Stimulated activated memory B cell treated with anti-CD40 and anti-IgM and Interleukin-4, amounts not matched to agents 10 μg/mL and 1 μg/mL and 100 μg/mL, for 72 hours (primary cell): ENCODE measurements around the gene SLC38A8.

ENCODE experiments used
- ATAC-seq: fragments of 150-1000 bp; cut with Tn5 transposase; 2 replicates; pipeline ENCODE4 v1.10.0; 2021
- H3K27ac Mint-ChIP-seq: one replicate; pipeline ENCODE4 v1.8.0; 2022; ENCODE audit warnings: mild to moderate bottlenecking, mixed read lengths
- H3K27me3 Mint-ChIP-seq: one replicate; pipeline ENCODE4 v1.8.0; 2022; ENCODE audit warnings: mixed read lengths
- H3K36me3 Mint-ChIP-seq: one replicate; pipeline ENCODE4 v1.8.0; 2022; ENCODE audit warnings: mixed read lengths
- H3K4me1 Mint-ChIP-seq: one replicate; pipeline ENCODE4 v1.8.0; 2022; ENCODE audit warnings: mixed read lengths
- H3K4me3 Mint-ChIP-seq: one replicate; pipeline ENCODE4 v1.8.0; 2022; ENCODE audit warnings: mild to moderate bottlenecking, moderate library complexity, mixed read lengths
- H3K9me3 Mint-ChIP-seq: one replicate; pipeline ENCODE4 v1.8.0; 2022; ENCODE audit warnings: mixed read lengths

The SLC38A8 gene

GRCh38 chr16:84033251-84034195, 9.1 kb downstream of the SLC38A8 start:
- ATAC-seq = no peak
- no peaks in the 10 kb centered on the region for H3K36me3 Mint-ChIP-seq
- peaks cover 22% of the 10 kb centered on the region for H3K4me1 Mint-ChIP-seq
- peaks cover 5% of the 10 kb centered on the region for H3K9me3 Mint-ChIP-seq
- H3K4me3 Mint-ChIP-seq = no peak overlapping the region
- H3K27ac Mint-ChIP-seq = no peak overlapping the region
- peaks cover 43% of the 10 kb centered on the region for H3K27me3 Mint-ChIP-seq

- peaks cover 52% of the 10 kb centered on the region for H3K27me3 Mint-ChIP-seq
- no peaks in the 10 kb centered on the region for H3K36me3 Mint-ChIP-seq
- H3K4me1 Mint-ChIP-seq = peaks cover 22% of the 10 kb centered on the region
- H3K27ac Mint-ChIP-seq = no peak overlapping the region
- peaks cover 5% of the 10 kb centered on the region for H3K9me3 Mint-ChIP-seq
- H3K4me3 Mint-ChIP-seq = no peak overlapping the region
- peak; percentile 34 for ATAC-seq
These were observed 10.0 kb downstream of the SLC38A8 start for GRCh38 chr16:84032458-84033178.

- H3K9me3 Mint-ChIP-seq = peaks cover 5% of the 10 kb centered on the region
- ATAC-seq = no peak
- no peak overlapping the region for H3K27ac Mint-ChIP-seq
- H3K36me3 Mint-ChIP-seq = no peaks in the 10 kb centered on the region
- peaks cover 22% of the 10 kb centered on the region for H3K4me1 Mint-ChIP-seq
- H3K27me3 Mint-ChIP-seq = peaks cover 60% of the 10 kb centered on the region
- H3K4me3 Mint-ChIP-seq = no peak overlapping the region
These were observed 11.0 kb downstream of the SLC38A8 start for GRCh38 chr16:84031556-84031955.

- Mint-ChIP-seq H3K27ac (peak overlapping the region; percentile 33), H3K9me3 (peaks cover 2% of the 10 kb centered on the region), H3K36me3 (no peaks in the 10 kb centered on the region), H3K27me3 (peaks cover 77% of the 10 kb centered on the region), H3K4me1 (peaks cover 22% of the 10 kb centered on the region), H3K4me3 (no peak overlapping the region)
- peak; percentile 59 for ATAC-seq
These were observed 13.1 kb downstream of the SLC38A8 start for GRCh38 chr16:84029297-84030047.

GRCh38 chr16:84027625-84028024, 15.0 kb downstream of the SLC38A8 start:
- no peak for ATAC-seq
- Mint-ChIP-seq H3K27me3 (peaks cover 78% of the 10 kb centered on the region), H3K4me1 (peaks cover 22% of the 10 kb centered on the region), H3K4me3 (no peak overlapping the region), H3K27ac (no peak overlapping the region), H3K36me3 (no peaks in the 10 kb centered on the region), H3K9me3 (peaks cover 2% of the 10 kb centered on the region)

GRCh38 chr16:84026606-84027005, 16.0 kb downstream of the SLC38A8 start:
- peaks cover 4% of the 10 kb centered on the region for H3K9me3 Mint-ChIP-seq
- ATAC-seq = no peak
- H3K36me3 Mint-ChIP-seq = peaks cover 2% of the 10 kb centered on the region
- H3K4me3 Mint-ChIP-seq = no peak overlapping the region
- H3K27ac Mint-ChIP-seq = no peak overlapping the region
- H3K27me3 Mint-ChIP-seq = peaks cover 72% of the 10 kb centered on the region
- peaks cover 22% of the 10 kb centered on the region for H3K4me1 Mint-ChIP-seq

GRCh38 chr16:84024854-84025253, 17.7 kb downstream of the SLC38A8 start:
- no peak overlapping the region for H3K27ac Mint-ChIP-seq
- H3K36me3 Mint-ChIP-seq = peaks cover 6% of the 10 kb centered on the region
- peaks cover 7% of the 10 kb centered on the region for H3K9me3 Mint-ChIP-seq
- no peak overlapping the region for H3K4me3 Mint-ChIP-seq
- peaks cover 69% of the 10 kb centered on the region for H3K27me3 Mint-ChIP-seq
- no peak for ATAC-seq
- H3K4me1 Mint-ChIP-seq = peaks cover 14% of the 10 kb centered on the region

GRCh38 chr16:84022644-84023043, 20.0 kb downstream of the SLC38A8 start:
- ATAC-seq = no peak
- no peaks in the 10 kb centered on the region for H3K4me1 Mint-ChIP-seq
- H3K27me3 Mint-ChIP-seq = peaks cover 70% of the 10 kb centered on the region
- no peak overlapping the region for H3K4me3 Mint-ChIP-seq
- H3K36me3 Mint-ChIP-seq = peaks cover 6% of the 10 kb centered on the region
- H3K9me3 Mint-ChIP-seq = peaks cover 13% of the 10 kb centered on the region
- no peak overlapping the region for H3K27ac Mint-ChIP-seq

GRCh38 chr16:84021488-84021887, 21.1 kb downstream of the SLC38A8 start:
- Mint-ChIP-seq H3K4me1 (no peaks in the 10 kb centered on the region), H3K4me3 (no peak overlapping the region), H3K36me3 (peaks cover 6% of the 10 kb centered on the region), H3K27me3 (peaks cover 61% of the 10 kb centered on the region), H3K9me3 (peaks cover 13% of the 10 kb centered on the region), H3K27ac (no peak overlapping the region)
- no peak for ATAC-seq

- Mint-ChIP-seq H3K27ac (no peak overlapping the region), H3K27me3 (peaks cover 49% of the 10 kb centered on the region), H3K4me3 (no peak overlapping the region), H3K4me1 (no peaks in the 10 kb centered on the region), H3K36me3 (peaks cover 6% of the 10 kb centered on the region), H3K9me3 (peaks cover 13% of the 10 kb centered on the region)
- ATAC-seq = no peak
These were observed 22.2 kb downstream of the SLC38A8 start for GRCh38 chr16:84020353-84020752.

GRCh38 chr16:84018710-84019109, 23.9 kb downstream of the SLC38A8 start:
- H3K27ac Mint-ChIP-seq = no peak overlapping the region
- H3K27me3 Mint-ChIP-seq = peaks cover 54% of the 10 kb centered on the region
- H3K4me3 Mint-ChIP-seq = no peak overlapping the region
- peaks cover 13% of the 10 kb centered on the region for H3K4me1 Mint-ChIP-seq
- ATAC-seq = no peak
- H3K36me3 Mint-ChIP-seq = peaks cover 6% of the 10 kb centered on the region
- H3K9me3 Mint-ChIP-seq = peaks cover 13% of the 10 kb centered on the region

- Mint-ChIP-seq H3K4me3 (no peak overlapping the region), H3K27me3 (peaks cover 42% of the 10 kb centered on the region), H3K4me1 (peaks cover 13% of the 10 kb centered on the region), H3K27ac (no peak overlapping the region), H3K36me3 (peaks cover 3% of the 10 kb centered on the region), H3K9me3 (peaks cover 10% of the 10 kb centered on the region)
- ATAC-seq = no peak
These were observed 26.1 kb downstream of the SLC38A8 start for GRCh38 chr16:84016477-84016876.

GRCh38 chr16:84015399-84015798, 27.2 kb downstream of the SLC38A8 start:
- no peaks in the 10 kb centered on the region for H3K36me3 Mint-ChIP-seq
- H3K4me3 Mint-ChIP-seq = no peak overlapping the region
- H3K27me3 Mint-ChIP-seq = peaks cover 45% of the 10 kb centered on the region
- ATAC-seq = no peak
- peaks cover 13% of the 10 kb centered on the region for H3K4me1 Mint-ChIP-seq
- peaks cover 6% of the 10 kb centered on the region for H3K9me3 Mint-ChIP-seq
- no peak overlapping the region for H3K27ac Mint-ChIP-seq

- Mint-ChIP-seq H3K4me3 (peak overlapping the region; percentile 9), H3K36me3 (no peaks in the 10 kb centered on the region), H3K27me3 (peaks cover 45% of the 10 kb centered on the region), H3K9me3 (peaks cover 6% of the 10 kb centered on the region), H3K27ac (no peak overlapping the region), H3K4me1 (peaks cover 13% of the 10 kb centered on the region)
- no peak for ATAC-seq
These were observed 27.8 kb downstream of the SLC38A8 start for GRCh38 chr16:84014570-84015327.
